Fibroblast of gingiva (primary cell): ENCODE results near the gene PDE9A.

Source experiments
- DNase-seq: peaks from one replicate; pipeline ENCODE4 v3.0.0-alpha.2; 2011; ENCODE audit warnings: low read depth

The PDE9A gene

GRCh38 chr21:42775123-42775522, 121.7 kb downstream of the PDE9A start:
- no peak for DNase-seq

DNA sequence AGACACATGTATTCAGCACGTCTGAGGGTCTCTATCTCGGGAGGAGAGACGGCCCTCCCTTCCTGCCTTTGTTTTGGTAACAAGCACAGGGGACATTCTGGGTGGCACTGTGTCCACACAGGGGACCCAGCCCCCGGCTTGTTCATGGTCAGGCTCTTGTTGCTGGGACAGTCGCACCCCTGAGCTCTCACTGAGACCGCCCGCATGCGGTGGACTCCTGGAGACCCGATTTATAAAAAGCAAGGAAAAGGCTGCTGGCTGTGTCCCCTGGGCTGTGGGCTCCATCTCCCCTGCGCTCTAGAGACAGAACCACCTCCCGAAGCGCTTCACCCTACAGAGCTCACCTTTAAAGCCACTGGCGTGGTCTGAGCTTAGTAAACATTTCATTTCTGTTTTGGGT, 122.5 kb downstream of the PDE9A start:
- DNase-seq: no peak

GRCh38 chr21:42777064-42777756, 123.8 kb downstream of the PDE9A start:
- DNase-seq: no peak

GRCh38 chr21:42777757-42778344, 124.4 kb downstream of the PDE9A start:
- no peak for DNase-seq

GRCh38 chr21:42779431-42779861, 126.0 kb downstream of the PDE9A start:
- DNase-seq: no peak

- no peak for DNase-seq
Measured at GRCh38 chr21:42780617-42781016, 127.2 kb downstream of the PDE9A start.

DNA sequence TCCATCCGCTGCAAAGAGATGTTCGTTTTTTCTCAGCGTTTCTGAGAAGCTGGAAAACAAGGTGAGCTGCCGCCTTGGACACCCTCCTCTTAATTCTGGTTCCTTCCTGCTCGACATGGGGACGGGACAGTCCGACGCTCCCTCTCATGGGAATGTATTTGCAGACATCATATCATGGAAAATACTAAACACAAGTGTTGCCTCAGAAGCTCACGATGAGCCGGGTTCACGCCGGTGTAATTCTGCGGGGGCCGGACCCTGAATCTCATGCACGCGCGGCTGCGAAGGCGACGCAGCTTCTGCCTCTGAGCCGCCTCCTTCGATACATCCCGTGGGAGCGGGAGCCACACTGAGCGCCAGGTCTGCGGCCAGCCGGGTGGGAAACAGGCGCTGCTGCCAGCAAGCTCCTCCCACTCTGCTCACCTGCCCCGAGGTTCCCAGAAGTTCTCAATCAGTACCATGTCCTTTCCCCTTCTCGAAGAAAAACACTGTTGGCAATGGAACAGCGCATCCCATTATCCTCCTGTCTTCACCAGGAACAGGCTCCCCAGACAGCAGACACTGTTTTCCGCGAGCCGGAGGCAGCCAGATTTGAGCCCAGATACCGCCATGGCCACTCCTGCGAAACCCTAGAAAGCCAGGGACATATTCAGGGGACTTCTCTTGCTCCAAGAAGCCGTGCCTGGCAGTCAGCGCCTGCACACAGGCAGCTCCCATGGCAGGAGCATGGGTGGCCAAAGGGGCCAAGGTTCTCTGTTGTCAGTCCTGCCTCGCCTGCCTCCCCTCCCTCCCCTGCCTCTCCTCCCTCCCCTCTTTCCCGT, 127.9 kb downstream of the PDE9A start:
- DNase-seq: no peak

- no peak for DNase-seq
Measured at GRCh38 chr21:42781971-42782722, 128.7 kb downstream of the PDE9A start.

DNA sequence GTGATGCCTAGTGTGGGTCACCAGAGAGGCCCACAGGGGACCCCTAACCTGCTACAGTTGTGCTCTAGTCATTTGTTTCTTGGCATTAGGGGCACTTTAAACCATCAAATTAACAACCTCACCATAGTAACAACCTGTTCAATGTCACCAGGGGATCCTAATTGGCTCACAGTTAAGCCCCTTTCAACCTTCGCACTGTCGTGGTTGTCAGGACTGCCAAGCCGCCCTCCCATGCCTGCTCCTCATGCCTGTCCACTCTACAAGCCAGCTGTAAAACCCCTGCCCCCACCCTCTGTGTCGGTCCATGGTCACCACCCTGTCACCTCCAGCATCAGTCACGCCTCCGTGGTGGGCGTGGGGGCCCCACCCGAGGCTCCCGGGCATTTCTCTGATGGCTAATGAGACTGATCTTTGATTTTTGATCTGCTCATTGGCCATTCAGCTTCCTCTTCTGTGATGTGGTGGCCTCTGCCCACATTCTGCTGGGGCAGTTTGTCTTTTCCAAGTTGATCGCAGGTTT, 129.4 kb downstream of the PDE9A start:
- DNase-seq: no peak

- no peak for DNase-seq
Measured at GRCh38 chr21:42784276-42784675, 130.9 kb downstream of the PDE9A start.

DNA sequence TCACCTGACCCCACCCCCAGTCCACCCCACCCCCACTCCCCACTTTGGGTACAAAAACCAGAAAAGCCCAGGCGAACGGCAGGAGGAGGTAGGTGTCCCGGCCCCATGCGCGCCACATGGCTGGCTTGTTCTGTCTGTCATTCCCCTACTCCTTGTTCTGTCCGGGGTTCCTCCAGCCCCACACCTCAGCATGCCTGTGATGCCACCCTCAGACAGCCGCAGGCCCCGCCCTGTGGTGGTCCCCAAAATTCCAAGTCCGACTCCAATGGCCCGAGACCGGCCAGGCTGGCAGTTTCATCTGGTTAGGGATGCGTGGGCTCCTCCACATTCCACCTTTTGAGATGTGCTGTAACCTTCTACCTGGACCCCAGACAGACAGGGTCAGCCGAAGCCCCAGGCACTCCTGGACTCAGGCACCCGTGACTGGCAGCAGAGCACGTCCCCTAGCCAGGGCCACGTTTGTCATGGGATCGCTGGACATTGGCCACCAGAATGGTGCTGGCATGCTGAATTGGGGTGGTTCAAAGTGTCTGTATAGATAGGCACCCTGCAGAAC, 131.6 kb downstream of the PDE9A start:
- DNase-seq: no peak

- DNase-seq: no peak
Measured at GRCh38 chr21:42785666-42786427, 132.4 kb downstream of the PDE9A start.

- no peak for DNase-seq
Measured at GRCh38 chr21:42786884-42787283, 133.5 kb downstream of the PDE9A start.

DNA sequence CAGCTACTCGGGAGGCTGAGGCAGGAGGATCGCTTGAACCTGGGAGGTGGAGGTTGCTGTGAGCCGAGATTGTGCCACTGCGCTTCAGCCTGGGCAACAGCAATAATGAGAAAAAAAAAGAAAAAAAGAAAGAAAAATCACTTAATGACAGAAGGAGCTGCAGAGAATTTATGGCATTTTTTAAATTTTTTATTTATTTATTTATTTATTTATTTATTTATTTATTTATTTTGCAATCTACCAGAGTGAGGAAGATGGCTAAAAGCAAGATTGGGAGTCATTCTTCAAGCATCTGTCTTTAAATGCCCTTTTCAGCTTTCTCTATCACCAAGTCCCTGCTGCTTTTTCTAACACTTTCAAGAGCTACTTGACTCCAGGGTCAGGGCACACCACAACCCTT, 134.2 kb downstream of the PDE9A start:
- no peak for DNase-seq

DNA sequence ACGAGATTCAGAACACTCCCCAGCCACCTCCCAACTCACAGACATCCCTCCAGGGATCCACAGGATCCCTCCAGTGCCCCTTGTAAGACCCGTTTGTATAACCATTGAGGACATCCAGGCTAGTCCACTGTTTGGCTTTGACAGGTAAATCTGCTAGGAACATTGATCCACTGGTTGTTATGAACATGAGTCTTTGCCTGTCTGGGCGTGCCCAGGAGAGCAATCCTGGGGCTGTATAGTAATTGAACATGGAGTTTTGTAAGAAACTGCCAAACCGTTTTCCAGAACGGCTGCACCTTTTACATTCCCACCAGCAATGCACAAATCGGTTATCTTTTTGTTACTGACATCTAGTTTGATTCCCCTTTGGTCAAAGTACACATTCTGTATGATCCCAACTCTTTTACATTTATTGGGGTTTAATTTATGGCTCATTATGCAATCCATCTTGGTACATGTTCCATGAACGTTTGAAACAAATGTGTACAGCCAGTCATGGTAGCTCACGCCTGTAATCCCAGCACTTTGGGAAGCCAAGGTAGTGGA, 137.2 kb downstream of the PDE9A start:
- no peak for DNase-seq

- DNase-seq: no peak
Measured at GRCh38 chr21:42793774-42794173, 140.4 kb downstream of the PDE9A start.

DNA sequence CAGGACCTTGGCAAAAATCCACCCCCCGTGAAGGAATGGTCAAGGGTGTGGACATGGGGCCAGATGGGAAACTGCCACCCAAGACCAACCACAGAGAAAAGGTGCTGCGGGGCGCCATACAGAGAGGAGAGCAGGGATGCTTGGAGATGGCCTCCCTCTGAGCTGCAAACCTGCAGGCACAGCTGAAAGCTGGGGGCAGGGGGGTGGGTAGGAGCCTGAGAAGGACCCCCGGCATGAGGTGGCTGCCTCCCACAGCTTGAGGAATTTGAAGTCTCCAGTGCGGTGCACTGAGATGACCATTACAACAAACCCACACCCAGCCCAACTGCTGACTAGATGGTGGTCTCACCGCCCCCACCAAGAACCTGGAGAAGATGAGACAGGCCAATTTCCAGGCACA, 141.1 kb downstream of the PDE9A start:
- no peak for DNase-seq

- DNase-seq: no peak
Measured at GRCh38 chr21:42796327-42797062, 143.1 kb downstream of the PDE9A start.

- DNase-seq: no peak
Measured at GRCh38 chr21:42797522-42797921, 144.1 kb downstream of the PDE9A start.

DNA sequence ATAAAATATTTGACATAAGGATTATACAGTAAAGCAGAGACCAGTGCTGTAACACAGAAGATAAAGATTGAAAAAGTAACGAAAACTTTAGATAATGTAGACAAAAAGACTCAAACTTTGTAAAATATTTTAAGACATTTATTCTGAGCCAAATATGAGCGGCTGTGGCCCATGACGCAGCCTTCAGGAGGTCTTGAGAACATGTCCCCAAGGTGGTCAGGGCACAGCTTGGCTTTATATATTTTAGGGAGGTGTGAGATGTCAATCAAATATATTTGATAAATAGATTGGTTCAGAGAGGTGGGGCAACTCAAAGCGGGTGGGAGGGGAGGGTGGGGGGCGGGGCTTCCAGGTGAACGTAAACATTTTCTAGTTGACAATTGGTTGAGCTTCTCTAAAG, 144.7 kb downstream of the PDE9A start:
- DNase-seq: no peak
